HG02759 (cell line): Measurements from ENCODE around the gene MYOCOS.
"Not testable (repeated sequence)": the region's sequence is repeated elsewhere in the genome, so short reads cannot be mapped to it uniquely, and the experiment has no call there.

ENCODE experiments used
- ATAC-seq: cut with Tn5 transposase; IDR thresholded peaks from one replicate; pipeline ENCODE4 v1.9.1; 2021; ENCODE audit warnings: mild to moderate bottlenecking, moderate library complexity; ENCODE audit not compliant: unreplicated experiment

The MYOCOS gene

DNA sequence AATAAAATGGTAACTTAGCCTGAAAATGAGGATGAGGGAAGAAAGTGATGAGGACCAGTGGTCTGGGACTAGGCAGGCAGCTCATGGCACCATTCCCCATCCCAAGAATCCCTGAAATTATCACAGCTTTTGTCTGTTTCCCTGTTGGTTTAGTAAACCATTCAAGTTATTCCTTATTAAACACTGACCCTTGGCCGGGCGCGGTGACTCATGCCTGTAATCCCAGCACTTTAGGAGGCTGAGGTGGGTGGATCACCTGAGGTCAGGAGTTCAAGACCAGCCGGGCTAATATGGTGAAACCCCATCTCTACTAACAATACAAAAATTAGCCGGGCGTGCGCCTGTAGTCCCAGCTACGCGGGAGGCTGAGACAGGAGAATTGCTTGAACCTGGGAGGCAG is 34.2 kb downstream of the MYOCOS start:
- not testable (repeated sequence) for ATAC-seq

DNA sequence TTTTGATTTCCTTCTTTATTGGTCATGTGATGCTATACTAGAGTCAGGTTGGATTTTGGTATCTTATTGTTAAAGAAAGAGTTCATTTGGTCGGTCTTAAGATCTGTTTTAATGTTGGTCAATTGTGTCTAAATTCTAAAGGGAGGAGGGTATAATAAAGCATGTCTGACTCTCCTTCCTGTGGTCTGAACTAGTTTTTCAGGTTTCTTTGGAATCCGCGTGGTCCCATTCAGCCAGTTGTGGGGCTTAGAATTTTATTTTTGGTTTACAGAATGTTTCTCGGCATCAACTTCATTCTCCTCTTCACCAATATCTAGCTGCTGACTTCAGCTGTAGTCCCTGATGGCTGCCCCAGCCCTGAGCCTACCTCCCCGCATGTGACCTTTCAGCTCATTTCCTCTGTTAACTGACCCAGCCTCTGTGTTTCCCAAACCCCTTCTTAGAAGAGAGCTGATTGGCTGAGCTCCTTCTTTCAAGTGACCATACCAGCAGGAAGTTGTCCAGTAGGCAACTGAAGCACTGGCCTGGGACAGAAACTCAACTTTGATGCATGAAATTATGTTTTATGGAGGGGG is 39.1 kb downstream of the MYOCOS start:
- no peak for ATAC-seq

DNA sequence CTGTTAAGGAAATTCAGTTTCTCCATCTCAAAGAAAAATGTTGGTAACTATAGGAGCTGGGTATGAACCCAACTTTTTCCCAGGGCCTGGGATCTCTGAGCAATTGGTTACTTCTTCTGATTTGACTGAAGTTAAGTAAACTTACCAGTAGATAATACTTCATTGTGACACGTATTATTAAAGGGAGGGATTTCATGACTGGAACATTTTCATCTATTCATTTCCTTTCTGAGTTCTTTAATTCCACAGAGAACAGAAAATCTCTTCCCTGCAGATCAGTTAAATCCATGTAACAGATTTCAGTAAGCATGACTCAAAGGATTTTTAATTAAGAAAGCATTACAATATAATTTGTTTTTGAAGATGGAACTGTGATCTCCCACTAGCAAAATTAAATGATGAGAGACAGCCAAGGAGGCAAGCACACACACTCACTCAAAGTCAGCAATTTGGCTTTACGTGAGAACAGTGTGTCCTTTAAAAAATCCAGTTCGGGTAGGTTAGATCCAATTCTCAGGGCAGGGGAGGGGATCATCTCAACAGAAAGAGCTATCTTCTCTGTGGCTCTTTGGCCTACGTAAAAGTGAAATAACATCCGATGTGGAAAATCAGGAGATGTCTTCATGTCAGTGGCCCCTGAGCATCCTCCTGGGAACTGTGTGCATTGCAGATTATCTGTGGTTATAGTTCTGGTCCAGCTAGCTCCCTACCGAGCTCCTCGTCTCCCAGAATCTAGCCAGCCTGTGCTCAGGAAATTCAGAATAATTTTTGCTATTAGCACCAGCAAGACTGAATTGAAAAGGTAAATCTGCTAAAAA is 41.2 kb downstream of the MYOCOS start:
- ATAC-seq, result no peak

DNA sequence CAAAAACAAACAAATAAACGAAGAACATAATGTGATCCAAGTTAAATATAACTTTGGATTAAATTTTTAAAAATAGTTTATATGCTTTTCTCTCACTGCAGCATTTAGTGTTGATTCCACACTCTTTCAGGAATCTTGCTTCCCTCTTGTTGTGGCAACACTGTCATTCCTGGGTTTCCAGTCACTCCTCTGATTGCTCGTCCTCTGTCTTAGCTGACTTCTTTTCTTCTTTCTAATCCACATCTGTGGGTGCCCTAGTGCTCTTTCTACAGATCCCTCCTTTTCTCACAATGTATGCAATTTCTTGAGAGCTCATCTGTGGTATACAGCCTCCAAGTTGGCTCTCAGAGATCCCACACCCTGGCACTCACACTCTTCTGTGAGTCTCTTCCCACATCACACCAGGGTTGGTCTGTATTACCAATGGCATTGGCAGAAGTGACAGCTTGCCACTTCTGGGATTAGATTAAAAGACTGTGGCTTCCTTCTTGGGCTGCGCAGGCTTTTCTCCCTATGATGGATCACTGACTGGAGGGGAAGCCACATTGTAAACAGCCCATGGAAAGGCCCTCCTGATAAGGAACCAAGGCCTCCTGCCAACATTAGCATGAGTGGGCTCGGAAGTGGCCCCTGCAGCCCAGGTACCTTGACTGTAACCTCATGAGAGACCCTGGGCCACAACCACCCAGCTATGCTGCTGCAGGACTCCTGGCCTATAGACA is 42.0 kb downstream of the MYOCOS start:
- no peak for ATAC-seq

DNA sequence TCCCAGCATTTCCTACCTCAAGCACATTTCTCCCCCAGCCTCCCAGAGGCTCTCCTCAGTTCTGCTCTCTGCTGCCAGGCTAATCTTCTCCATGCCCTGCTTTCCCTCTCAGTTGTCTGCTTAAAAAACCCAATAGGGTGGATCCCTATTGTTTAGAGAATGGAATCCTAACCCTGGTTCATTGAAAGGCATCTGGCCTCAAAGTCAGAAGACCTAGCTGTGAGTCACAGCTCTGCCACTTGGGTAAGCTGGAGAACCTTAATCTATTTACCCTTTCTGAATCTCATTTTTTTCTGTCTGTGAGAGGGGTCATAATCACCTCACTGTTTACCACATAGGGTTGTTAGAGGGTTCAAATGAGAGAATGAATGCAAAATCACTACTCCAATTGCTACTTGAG is 42.9 kb downstream of the MYOCOS start:
- ATAC-seq, result no peak

DNA sequence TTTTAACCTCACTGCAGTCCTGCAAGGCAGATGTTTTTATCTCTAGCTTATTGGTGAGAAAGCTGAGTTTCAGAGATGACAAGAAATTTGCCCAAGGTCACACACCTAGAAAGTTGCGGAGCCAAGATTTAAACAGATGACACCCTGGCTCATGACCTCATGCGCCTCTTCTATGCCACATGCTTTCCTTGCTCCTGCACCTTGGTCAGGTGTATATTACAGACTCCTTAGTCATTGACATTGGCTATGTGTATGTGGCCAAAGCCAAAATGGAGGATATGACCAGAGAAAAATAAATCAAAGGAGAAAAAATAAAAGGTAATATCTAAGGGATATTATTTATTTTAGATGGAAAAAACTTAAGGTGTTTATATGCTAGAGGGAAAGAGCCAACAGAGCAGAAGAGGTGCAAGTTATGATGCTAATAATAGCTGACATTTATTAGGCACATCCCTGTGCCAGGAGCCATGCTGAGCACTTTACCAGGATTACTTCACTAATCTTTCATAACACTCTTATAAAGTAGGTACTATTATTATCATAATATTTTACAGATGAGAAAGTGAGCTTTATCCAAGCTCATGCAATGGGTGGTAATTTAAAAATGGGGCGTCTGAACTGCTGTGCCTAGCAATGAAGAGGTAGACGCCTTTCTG is 44.2 kb downstream of the MYOCOS start:
- no peak for ATAC-seq

DNA sequence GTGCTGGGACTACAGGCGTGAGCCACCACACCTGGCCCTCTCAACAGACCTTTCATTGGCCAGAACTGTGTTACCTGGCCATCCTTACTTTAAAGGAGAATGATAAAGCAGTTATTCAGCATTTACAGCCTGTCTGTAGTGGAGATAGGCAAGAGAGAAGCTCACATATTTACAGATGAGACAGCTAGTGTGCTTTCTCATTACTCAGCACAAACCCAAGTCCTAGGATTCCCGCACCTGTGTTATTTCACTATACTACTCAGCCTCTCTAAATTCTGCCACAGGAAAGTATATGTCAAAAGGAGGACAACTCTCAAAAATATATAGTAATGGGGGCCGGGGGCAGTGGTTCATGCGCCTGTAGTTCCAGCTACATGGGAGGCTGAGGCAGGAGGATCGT is 46.3 kb downstream of the MYOCOS start:
- no peak for ATAC-seq

DNA sequence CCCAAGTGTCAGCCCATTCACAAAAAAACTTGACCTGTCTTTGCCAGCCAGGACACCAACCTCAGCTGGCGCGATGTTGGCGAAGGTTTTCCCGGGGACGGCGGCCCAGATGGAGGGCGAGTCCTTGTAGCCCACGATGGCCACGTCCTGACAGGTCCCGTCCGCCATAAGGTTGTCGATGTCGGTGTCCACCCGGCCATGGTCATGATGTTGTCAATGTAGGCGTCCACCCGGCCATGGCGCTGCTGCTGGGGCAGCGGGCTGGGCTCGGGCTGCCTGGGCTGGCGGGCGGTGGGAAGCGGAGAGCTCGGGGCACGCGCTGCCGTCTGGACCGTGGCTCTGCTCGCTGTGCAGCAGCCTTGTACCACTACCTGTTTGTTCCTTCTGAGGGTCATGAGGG is 48.7 kb downstream of the MYOCOS start:
- no peak for ATAC-seq

DNA sequence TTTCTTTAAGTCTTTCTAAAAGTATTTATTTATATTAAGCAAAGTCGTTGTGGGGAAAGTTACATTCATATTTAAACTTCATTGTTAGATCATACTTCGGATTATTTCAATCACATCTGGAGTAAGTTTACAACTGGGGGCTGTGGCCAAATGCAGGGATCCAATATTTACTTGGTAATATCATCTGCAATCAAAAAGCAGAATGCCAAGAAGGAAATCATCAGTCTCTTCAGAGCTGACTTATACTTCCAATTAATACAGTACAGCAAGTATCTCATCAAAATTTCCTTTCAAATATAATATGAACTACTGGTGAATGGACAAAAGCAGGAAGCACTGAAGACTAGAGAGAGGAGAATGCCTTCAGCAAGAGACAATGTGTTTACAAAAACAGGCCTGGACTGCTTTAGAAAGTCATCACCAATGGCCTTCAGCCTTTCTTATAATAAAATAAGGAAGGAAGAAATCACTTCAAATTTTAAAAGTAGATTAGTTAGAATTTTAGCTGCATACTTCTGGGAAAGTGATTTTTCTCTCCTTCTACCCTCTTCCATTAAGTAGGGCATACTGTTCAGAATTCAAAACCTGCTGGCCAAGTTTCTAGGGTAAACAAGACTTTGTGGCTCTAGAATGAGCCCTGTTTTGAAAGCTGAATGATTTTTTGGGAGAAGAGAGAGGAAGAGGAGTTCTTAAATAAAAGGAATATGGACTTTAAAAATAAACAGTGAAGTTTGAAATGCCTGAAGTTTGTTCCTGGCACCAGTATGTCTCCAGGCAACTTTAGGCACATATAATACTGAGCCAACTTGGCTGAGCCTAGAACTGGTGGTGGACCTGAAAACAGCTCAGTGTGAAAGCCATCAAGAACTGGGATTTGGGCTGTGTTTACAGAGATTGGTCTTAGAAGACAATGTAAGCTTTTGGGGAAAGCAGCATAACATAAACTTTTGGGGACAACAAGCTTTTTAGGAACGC is 52.7 kb downstream of the MYOCOS start:
- ATAC-seq, result no peak
